Central memory CD4-positive, alpha-beta T cell (primary cell): ENCODE measurements around the gene PLPPR4.
"Not testable (repeated sequence)": the region's sequence is repeated elsewhere in the genome, so short reads cannot be mapped to it uniquely, and the experiment has no call there.

Experiments
- DNase-seq: peaks from one replicate; pipeline ENCODE4 v3.0.0; 2022
- total RNA-seq, 3 experiments: gene quantifications; one replicate each; lab custom pipeline; 2026; lab: John Stamatoyannopoulos, UW

The PLPPR4 gene
- 0 reads per million in 3 experiments for total RNA-seq

GRCh38 chr1:99264201-99265021 lies at the start of gene PLPPR4:
PLPPR4 (plus strand) TSS chr1:99264492; CDS start chr1:99264594, 102 bp downstream.
- DNase-seq, result no peak

- no peak for DNase-seq
Measured at GRCh38 chr1:99216956-99217355, 47.3 kb upstream of the PLPPR4 start.

- no peak for DNase-seq
Measured at GRCh38 chr1:99217599-99217998, 46.7 kb upstream of the PLPPR4 start.

- DNase-seq, result no peak
Measured at GRCh38 chr1:99218572-99218971, 45.7 kb upstream of the PLPPR4 start.

- no peak for DNase-seq
Measured at GRCh38 chr1:99218999-99219398, 45.3 kb upstream of the PLPPR4 start.

- no peak for DNase-seq
Measured at GRCh38 chr1:99227056-99227897, 37.0 kb upstream of the PLPPR4 start.

GRCh38 chr1:99228153-99228552 lies 36.1 kb upstream of the PLPPR4 start:
- DNase-seq, result no peak

GRCh38 chr1:99229122-99229521 lies 35.2 kb upstream of the PLPPR4 start:
- no peak for DNase-seq

- no peak for DNase-seq
Measured at GRCh38 chr1:99230695-99231094, 33.6 kb upstream of the PLPPR4 start.

- no peak for DNase-seq
Measured at GRCh38 chr1:99232172-99232571, 32.1 kb upstream of the PLPPR4 start.

GRCh38 chr1:99233446-99233845 lies 30.8 kb upstream of the PLPPR4 start:
- no peak for DNase-seq

GRCh38 chr1:99236756-99237155 lies 27.5 kb upstream of the PLPPR4 start:
- no peak for DNase-seq

GRCh38 chr1:99239690-99240089 lies 24.6 kb upstream of the PLPPR4 start:
- DNase-seq, result no peak

- DNase-seq, result no peak
Measured at GRCh38 chr1:99240621-99241020, 23.7 kb upstream of the PLPPR4 start.

GRCh38 chr1:99246152-99246551 lies 18.1 kb upstream of the PLPPR4 start:
- DNase-seq, result no peak

- no peak for DNase-seq
Measured at GRCh38 chr1:99247199-99247598, 17.1 kb upstream of the PLPPR4 start.

GRCh38 chr1:99250728-99251127 lies 13.6 kb upstream of the PLPPR4 start:
- DNase-seq, result no peak

GRCh38 chr1:99251308-99251707 lies 13.0 kb upstream of the PLPPR4 start:
- DNase-seq, result no peak

GRCh38 chr1:99252630-99253029 lies 11.7 kb upstream of the PLPPR4 start:
- no peak for DNase-seq

- DNase-seq, result not testable (repeated sequence)
Measured at GRCh38 chr1:99260402-99260801, 3.9 kb upstream of the PLPPR4 start.

- no peak for DNase-seq
Measured at GRCh38 chr1:99265124-99265523, 832 bp downstream of the PLPPR4 start.

- DNase-seq, result no peak
Measured at GRCh38 chr1:99266726-99267125, 2.4 kb downstream of the PLPPR4 start.

- DNase-seq, result no peak
Measured at GRCh38 chr1:99268021-99268420, 3.7 kb downstream of the PLPPR4 start.

- DNase-seq, result no peak
Measured at GRCh38 chr1:99269321-99269720, 5.0 kb downstream of the PLPPR4 start.
